PC-3 (cell line): Measurements from ENCODE around the gene EPB41L3.

Source experiments
- EZH2 ChIP-seq: fragments of 300-600 bp; sonication (generic); IDR thresholded peaks from one replicate; pipeline ENCODE4 v1.6.1; 2017; ENCODE audit warnings: antibody characterized with exemption, mild to moderate bottlenecking, low read length; ENCODE audit not compliant: unreplicated experiment
- TF ChIP-seq, protein P1 (sequence below): fragments of 300-600 bp; sonication (generic); conservative IDR thresholded peaks from 2 replicates; pipeline ENCODE4 v1.5.1; 2017; ENCODE audit warnings: antibody characterized with exemption, low read depth, mild to moderate bottlenecking, low read length

GRCh38 chr18:5507756-5508155, 36.0 kb downstream of the EPB41L3 start:
- TF ChIP-seq, protein P1, sequence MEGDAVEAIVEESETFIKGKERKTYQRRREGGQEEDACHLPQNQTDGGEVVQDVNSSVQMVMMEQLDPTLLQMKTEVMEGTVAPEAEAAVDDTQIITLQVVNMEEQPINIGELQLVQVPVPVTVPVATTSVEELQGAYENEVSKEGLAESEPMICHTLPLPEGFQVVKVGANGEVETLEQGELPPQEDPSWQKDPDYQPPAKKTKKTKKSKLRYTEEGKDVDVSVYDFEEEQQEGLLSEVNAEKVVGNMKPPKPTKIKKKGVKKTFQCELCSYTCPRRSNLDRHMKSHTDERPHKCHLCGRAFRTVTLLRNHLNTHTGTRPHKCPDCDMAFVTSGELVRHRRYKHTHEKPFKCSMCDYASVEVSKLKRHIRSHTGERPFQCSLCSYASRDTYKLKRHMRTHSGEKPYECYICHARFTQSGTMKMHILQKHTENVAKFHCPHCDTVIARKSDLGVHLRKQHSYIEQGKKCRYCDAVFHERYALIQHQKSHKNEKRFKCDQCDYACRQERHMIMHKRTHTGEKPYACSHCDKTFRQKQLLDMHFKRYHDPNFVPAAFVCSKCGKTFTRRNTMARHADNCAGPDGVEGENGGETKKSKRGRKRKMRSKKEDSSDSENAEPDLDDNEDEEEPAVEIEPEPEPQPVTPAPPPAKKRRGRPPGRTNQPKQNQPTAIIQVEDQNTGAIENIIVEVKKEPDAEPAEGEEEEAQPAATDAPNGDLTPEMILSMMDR = no peak
- no peak for TF ChIP-seq EZH2
